Measurements from ENCODE around the gene ZBTB44. TPM values are rescaled to one million over a fixed set of nuclear protein-coding genes. Genes with fewer than 3 reads are reported as not detected.

The ZBTB44 gene
- total RNA-seq, 2 donors from 2014 or later, result 25.4 to 32.9 TPM

DNA sequence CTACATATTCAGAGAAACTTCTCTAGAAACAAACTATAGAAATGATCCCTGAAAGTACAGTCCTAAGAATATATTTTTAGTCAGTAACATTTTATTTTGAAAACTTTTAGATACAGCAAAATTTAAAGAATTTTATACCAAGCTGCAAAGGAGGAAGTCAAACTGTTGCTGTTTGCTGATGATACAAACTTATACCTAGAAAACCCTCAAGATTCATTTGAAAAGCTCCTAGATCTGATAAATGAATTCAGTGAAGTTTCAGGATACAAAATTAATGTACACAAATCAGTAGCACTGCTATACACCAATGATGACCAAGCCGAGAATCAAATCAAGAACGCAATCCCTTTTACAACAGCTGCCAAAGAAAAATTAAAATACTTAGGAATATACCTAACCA is 10.1 kb downstream of the ZBTB44 start:
- 82 to 94% methylated on average over 2 of the region's 2 CpGs for WGBS, 2 donors
- Histone ChIP-seq H3K4me3 (no peak overlapping the region), H3K9me3 (no peaks in the 10 kb centered on the region), H3K36me3 (replicated peaks in 1 of 2; ENCODE audit: insufficient read depth in 1 of 2, low read depth in 2 of 2) (no peaks in the 10 kb centered on the region), H3K27ac (no peak overlapping the region), H3K4me1 (peaks cover 9% of the 10 kb centered on the region), H3K27me3 (no peaks in the 10 kb centered on the region)
- no peak for DNase-seq
- TF ChIP-seq, protein P1, sequence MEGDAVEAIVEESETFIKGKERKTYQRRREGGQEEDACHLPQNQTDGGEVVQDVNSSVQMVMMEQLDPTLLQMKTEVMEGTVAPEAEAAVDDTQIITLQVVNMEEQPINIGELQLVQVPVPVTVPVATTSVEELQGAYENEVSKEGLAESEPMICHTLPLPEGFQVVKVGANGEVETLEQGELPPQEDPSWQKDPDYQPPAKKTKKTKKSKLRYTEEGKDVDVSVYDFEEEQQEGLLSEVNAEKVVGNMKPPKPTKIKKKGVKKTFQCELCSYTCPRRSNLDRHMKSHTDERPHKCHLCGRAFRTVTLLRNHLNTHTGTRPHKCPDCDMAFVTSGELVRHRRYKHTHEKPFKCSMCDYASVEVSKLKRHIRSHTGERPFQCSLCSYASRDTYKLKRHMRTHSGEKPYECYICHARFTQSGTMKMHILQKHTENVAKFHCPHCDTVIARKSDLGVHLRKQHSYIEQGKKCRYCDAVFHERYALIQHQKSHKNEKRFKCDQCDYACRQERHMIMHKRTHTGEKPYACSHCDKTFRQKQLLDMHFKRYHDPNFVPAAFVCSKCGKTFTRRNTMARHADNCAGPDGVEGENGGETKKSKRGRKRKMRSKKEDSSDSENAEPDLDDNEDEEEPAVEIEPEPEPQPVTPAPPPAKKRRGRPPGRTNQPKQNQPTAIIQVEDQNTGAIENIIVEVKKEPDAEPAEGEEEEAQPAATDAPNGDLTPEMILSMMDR (IDR thresholded peaks at IDR 0.05), result no peak
- TF ChIP-seq POLR2A (IDR thresholded peaks at IDR 0.05), result no peak
- ATAC-seq, result no peak
- intact Hi-C loops (cut with DNase I), result no loop called here

DNA sequence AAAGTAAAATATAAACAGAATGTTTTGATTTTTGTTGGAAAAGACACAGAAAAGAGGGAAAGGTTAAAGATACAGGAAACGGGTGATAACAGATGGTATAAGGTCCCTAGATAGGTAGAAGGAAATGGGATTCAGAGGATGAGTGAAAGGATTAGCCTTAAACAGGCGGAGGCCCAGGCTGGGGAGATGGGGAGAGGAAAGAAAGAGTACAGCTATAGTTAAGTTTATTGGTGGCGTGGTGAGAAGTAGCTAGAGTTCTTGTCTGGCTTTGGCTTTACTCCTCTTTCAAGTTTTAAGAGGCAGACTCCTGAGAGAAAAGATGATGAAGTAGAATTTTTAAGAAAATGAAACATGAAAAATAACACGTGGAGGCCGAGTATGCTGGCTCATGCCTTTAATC is 13.7 kb downstream of the ZBTB44 start:
- ATAC-seq, result no peak
- no peaks in the 10 kb centered on the region for H3K9me3 ChIP-seq
- no peak overlapping the region for H3K27ac ChIP-seq
- intact Hi-C loops (cut with DNase I), result no loop called here
- no peak for DNase-seq
- TF ChIP-seq, protein P1 (IDR thresholded peaks at IDR 0.05), result no peak
- no peak for TF ChIP-seq POLR2A (IDR thresholded peaks at IDR 0.05)
- H3K36me3 ChIP-seq (replicated peaks in 1 of 2; ENCODE audit: insufficient read depth in 1 of 2, low read depth in 2 of 2), result no peaks in the 10 kb centered on the region
- H3K4me1 ChIP-seq, result peaks cover 9% of the 10 kb centered on the region
- H3K27me3 ChIP-seq, result no peaks in the 10 kb centered on the region
- 77% methylated on average over 5 of the region's 5 CpGs for WGBS, 2 donors
- no peak overlapping the region for H3K4me3 ChIP-seq

DNA sequence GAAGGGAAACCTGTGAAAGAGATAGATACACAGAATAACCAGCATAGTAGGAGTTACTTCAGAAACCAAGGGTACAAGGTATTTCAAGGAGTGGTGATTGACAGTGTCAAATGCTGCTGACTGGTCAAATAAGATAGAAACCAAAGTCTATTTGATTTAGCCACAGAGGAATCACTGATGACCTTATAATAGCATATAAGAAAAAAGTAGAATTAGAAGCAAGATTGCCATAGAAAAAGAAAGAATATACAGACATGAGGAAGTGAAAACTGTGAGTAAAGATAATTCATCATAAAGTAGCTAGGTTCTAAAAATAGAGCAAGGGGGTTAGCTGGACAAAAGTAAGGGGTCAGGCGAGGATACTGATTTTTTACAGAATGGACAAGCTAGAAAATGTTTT is 14.2 kb downstream of the ZBTB44 start:
- ATAC-seq, result no peak
- TF ChIP-seq, protein P1 (IDR thresholded peaks at IDR 0.05), result no peak
- no peak for TF ChIP-seq POLR2A (IDR thresholded peaks at IDR 0.05)
- Histone ChIP-seq H3K4me3 (no peak overlapping the region), H3K9me3 (no peaks in the 10 kb centered on the region), H3K36me3 (replicated peaks in 1 of 2; ENCODE audit: insufficient read depth in 1 of 2, low read depth in 2 of 2) (no peaks in the 10 kb centered on the region), H3K27me3 (no peaks in the 10 kb centered on the region), H3K27ac (no peak overlapping the region), H3K4me1 (peaks cover 9% of the 10 kb centered on the region)
- intact Hi-C loops (cut with DNase I), result no loop called here
- DNase-seq, result no peak
- 59 to 60% methylated on average over 1 of the region's 1 CpG for WGBS, 2 donors

DNA sequence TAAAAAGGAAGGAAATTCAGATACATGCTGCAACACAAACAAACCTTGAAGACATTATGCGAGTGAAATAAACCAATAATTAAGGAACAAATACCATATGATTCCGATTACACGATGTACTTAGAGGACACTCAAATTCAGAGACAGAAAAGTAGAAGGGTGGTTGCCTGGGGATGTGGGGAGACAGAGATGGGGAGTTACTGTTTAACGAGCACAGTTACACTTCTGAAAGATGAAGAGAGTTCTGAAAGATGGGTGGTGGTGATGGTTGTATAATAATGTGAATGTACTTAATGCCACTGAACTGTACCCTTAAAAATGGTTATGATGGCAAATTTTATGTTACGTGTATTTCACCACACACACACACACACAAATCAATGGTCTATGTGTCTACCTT is 14.7 kb downstream of the ZBTB44 start:
- Histone ChIP-seq H3K4me1 (peaks cover 9% of the 10 kb centered on the region), H3K4me3 (no peak overlapping the region), H3K27ac (no peak overlapping the region), H3K36me3 (replicated peaks in 1 of 2; ENCODE audit: insufficient read depth in 1 of 2, low read depth in 2 of 2) (no peaks in the 10 kb centered on the region), H3K27me3 (no peaks in the 10 kb centered on the region), H3K9me3 (no peaks in the 10 kb centered on the region)
- ATAC-seq (no peak), DNase-seq (no peak)
- intact Hi-C loops (cut with DNase I), result no loop called here
- 93 to 98% methylated on average over 5 of the region's 5 CpGs for WGBS, 2 donors
- TF ChIP-seq, protein P1 (IDR thresholded peaks at IDR 0.05), result no peak
- no peak for TF ChIP-seq POLR2A (IDR thresholded peaks at IDR 0.05)

DNA sequence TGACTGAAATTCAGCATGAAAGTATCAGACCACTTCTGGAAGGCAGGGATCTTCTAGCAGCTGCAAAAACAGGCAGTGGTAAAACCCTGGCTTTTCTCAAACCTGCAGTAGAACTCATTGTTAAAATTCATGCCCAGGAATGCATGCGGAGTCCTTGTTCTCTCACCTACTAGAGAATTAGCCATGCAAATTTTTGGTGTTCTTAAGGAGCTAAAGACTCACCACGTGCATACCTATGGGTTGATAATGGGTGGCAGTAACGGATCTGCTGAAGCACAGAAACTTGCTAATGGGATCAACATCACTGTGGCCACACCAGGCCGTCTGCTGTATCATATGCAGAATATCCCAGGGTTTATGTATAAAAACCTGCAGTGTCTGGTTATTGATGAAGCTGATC is 19.1 kb downstream of the ZBTB44 start:
- no peaks in the 10 kb centered on the region for H3K36me3 ChIP-seq (replicated peaks in 1 of 2; ENCODE audit: insufficient read depth in 1 of 2, low read depth in 2 of 2)
- 87 to 91% methylated on average over 4 of the region's 4 CpGs for WGBS, 2 donors
- no peak for DNase-seq
- TF ChIP-seq, protein P1 (IDR thresholded peaks at IDR 0.05), result no peak
- no peak for TF ChIP-seq POLR2A (IDR thresholded peaks at IDR 0.05)
- H3K27me3 ChIP-seq, result no peaks in the 10 kb centered on the region
- H3K4me1 ChIP-seq, result peaks cover 5% of the 10 kb centered on the region
- no peak overlapping the region for H3K27ac ChIP-seq
- ATAC-seq, result no peak
- no peak overlapping the region for H3K4me3 ChIP-seq
- intact Hi-C loops (cut with DNase I), result no loop called here
- H3K9me3 ChIP-seq, result no peaks in the 10 kb centered on the region

Data from body of pancreas (tissue), 4 donors.